ENCODE data around the gene RIPK3.

Gene RIPK3

GRCh38 chr14:24360281-24360680 is 20.5 kb upstream of the RIPK3 start:
- no peak for TF ChIP-seq CTCF (IDR thresholded peaks at IDR 0.05)

GRCh38 chr14:24356208-24356607 is 16.4 kb upstream of the RIPK3 start:
- TF ChIP-seq CTCF (IDR thresholded peaks at IDR 0.05): no peak

- no peak for TF ChIP-seq CTCF (IDR thresholded peaks at IDR 0.05)
Observed at GRCh38 chr14:24355009-24355408, 15.2 kb upstream of the RIPK3 start.

- TF ChIP-seq CTCF (IDR thresholded peaks at IDR 0.05): no peak
Observed at GRCh38 chr14:24353559-24354481, 14.0 kb upstream of the RIPK3 start.

GRCh38 chr14:24351517-24351916 is 11.7 kb upstream of the RIPK3 start:
- TF ChIP-seq CTCF (IDR thresholded peaks at IDR 0.05): no peak

GRCh38 chr14:24349742-24350141 is 10.0 kb upstream of the RIPK3 start:
- TF ChIP-seq CTCF (IDR thresholded peaks at IDR 0.05): no peak

GRCh38 chr14:24348186-24348585 is 8.4 kb upstream of the RIPK3 start:
- TF ChIP-seq CTCF (IDR thresholded peaks at IDR 0.05): no peak
